Lower leg skin (tissue), 3 donors: Measurements from ENCODE around the gene CIZ1.

Experiments used
- POLR2A ChIP-seq, 2 donors: fragments of 450-650 bp; IDR thresholded peaks; one replicate each; pipeline ENCODE4 v1.6.1; 2016 to 2017; ENCODE audit warnings: antibody characterized with exemption in 2 of 2, mild to moderate bottlenecking in 1 of 2, moderate library complexity in 1 of 2
- TF ChIP-seq, protein P1 (sequence below), 3 donors: fragments of 450-650 bp; IDR thresholded peaks; one replicate each; pipeline ENCODE4 v1.5.1; 2016; ENCODE audit warnings: antibody characterized with exemption in 3 of 3, mild to moderate bottlenecking in 3 of 3, moderate library complexity in 2 of 3

DNA sequence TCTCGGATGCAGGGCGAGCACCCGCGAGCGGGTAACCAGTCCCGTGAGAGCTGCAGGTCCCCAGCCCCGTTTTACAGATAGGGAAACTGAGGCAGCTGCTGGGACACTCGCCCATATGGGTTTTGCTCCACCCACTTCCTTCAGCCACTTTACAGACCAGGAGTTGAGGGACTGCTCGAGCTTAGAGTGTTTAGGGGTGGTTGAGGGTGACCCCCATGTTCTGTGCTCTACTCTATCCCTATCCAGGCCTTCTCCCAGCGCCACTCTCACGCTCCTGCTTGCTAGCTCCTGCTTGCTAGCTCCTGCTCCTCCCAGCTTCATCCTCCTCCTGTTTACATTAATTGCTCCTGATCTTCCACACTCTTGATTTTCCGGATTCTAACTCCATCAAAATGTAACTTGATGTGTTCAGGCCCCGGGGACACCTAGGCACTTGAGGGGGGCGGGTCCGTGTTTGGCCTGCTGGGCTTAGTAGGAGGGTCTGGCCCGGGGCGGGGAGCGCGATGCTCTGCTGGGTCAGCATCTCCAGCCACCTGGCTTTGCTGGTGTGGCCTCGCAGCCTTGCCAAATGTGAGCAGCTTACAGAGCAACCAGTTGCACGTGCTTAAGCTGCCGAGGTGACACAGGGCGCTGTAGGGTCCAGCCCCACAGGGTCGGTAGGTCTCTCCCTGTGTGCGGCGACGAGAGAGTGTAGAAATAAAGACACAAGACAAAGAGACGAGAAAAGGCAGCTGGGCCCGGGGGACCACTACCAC, 62.4 kb downstream of the CIZ1 start:
- TF ChIP-seq POLR2A (IDR thresholded peaks at IDR 0.05) = no peak
- TF ChIP-seq, protein P1, sequence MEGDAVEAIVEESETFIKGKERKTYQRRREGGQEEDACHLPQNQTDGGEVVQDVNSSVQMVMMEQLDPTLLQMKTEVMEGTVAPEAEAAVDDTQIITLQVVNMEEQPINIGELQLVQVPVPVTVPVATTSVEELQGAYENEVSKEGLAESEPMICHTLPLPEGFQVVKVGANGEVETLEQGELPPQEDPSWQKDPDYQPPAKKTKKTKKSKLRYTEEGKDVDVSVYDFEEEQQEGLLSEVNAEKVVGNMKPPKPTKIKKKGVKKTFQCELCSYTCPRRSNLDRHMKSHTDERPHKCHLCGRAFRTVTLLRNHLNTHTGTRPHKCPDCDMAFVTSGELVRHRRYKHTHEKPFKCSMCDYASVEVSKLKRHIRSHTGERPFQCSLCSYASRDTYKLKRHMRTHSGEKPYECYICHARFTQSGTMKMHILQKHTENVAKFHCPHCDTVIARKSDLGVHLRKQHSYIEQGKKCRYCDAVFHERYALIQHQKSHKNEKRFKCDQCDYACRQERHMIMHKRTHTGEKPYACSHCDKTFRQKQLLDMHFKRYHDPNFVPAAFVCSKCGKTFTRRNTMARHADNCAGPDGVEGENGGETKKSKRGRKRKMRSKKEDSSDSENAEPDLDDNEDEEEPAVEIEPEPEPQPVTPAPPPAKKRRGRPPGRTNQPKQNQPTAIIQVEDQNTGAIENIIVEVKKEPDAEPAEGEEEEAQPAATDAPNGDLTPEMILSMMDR (IDR thresholded peaks at IDR 0.05) = no peak
